Glutamatergic neuron (in vitro differentiated cells): ENCODE data around the gene TMIGD1. TPM values are rescaled to one million over a fixed set of nuclear protein-coding genes. Genes with fewer than 3 reads are reported as not detected.

Experiments
- DNase-seq: peaks from one replicate; pipeline ENCODE4 v3.0.0; 2022
- H3K27ac Mint-ChIP-seq: one replicate; pipeline ENCODE4 v1.8.0; 2020; ENCODE audit warnings: mild to moderate bottlenecking, mixed read lengths, inconsistent platforms; ENCODE audit not compliant: unreplicated experiment
- H3K27me3 Mint-ChIP-seq: one replicate; pipeline ENCODE4 v1.8.0; 2020; ENCODE audit warnings: mild to moderate bottlenecking, moderate library complexity, mixed read lengths, inconsistent platforms; ENCODE audit not compliant: unreplicated experiment
- H3K36me3 Mint-ChIP-seq: one replicate; pipeline ENCODE4 v1.8.0; 2020; ENCODE audit warnings: mild to moderate bottlenecking, mixed read lengths, inconsistent platforms; ENCODE audit not compliant: unreplicated experiment
- H3K4me1 Mint-ChIP-seq: one replicate; pipeline ENCODE4 v1.8.0; 2020; ENCODE audit warnings: mild to moderate bottlenecking, low read depth, mixed read lengths, inconsistent platforms; ENCODE audit not compliant: unreplicated experiment
- H3K4me3 Mint-ChIP-seq: one replicate; pipeline ENCODE4 v1.8.0; 2020; ENCODE audit warnings: mild to moderate bottlenecking, mixed read lengths, inconsistent platforms; ENCODE audit not compliant: unreplicated experiment
- H3K9me3 Mint-ChIP-seq: one replicate; pipeline ENCODE4 v1.8.0; 2020; ENCODE audit warnings: mild to moderate bottlenecking, moderate library complexity, mixed read lengths, inconsistent platforms; ENCODE audit not compliant: unreplicated experiment
- CTCF ChIP-seq: fragments of 200-600 bp; sonication (generic); IDR thresholded peaks from one replicate; pipeline ENCODE4 v1.5.0; 2021; ENCODE audit not compliant: partially characterized antibody, unreplicated experiment
- total RNA-seq: library from RNA; stranded (reverse); fragmentation: NEBNext Ultra II Directional; extraction: Animal tissue kit (Norgen Biotek cat#: 25700); gene quantifications from one replicate; pipeline ENCODE4 v1.2.1, GENCODE V29; 2021; ENCODE audit not compliant: unreplicated experiment

The TMIGD1 gene
- total RNA-seq, 1 donor from 2014 or later = not detected

- Mint-ChIP-seq H3K9me3 (no peaks in the 10 kb centered on the region), H3K36me3 (no peaks in the 10 kb centered on the region), H3K27ac (no peak overlapping the region), H3K27me3 (no peaks in the 10 kb centered on the region), H3K4me3 (no peak overlapping the region), H3K4me1 (no peaks in the 10 kb centered on the region)
- no peak for TF ChIP-seq CTCF
- DNase-seq = no peak
Observed at GRCh38 chr17:30321314-30321713, 12.5 kb downstream of the TMIGD1 start.

- TF ChIP-seq CTCF = no peak
- Mint-ChIP-seq H3K9me3 (no peaks in the 10 kb centered on the region), H3K36me3 (no peaks in the 10 kb centered on the region), H3K27ac (no peak overlapping the region), H3K4me3 (no peak overlapping the region), H3K27me3 (no peaks in the 10 kb centered on the region), H3K4me1 (no peaks in the 10 kb centered on the region)
- DNase-seq = no peak
Observed at GRCh38 chr17:30318155-30318554, 15.7 kb downstream of the TMIGD1 start.

- Mint-ChIP-seq H3K27ac (no peak overlapping the region), H3K9me3 (no peaks in the 10 kb centered on the region), H3K36me3 (no peaks in the 10 kb centered on the region), H3K27me3 (no peaks in the 10 kb centered on the region), H3K4me3 (no peak overlapping the region), H3K4me1 (no peaks in the 10 kb centered on the region)
- no peak for DNase-seq
- no peak for TF ChIP-seq CTCF
Observed at GRCh38 chr17:30316736-30317135, 17.1 kb downstream of the TMIGD1 start.

GRCh38 chr17:30315106-30315505, 18.8 kb downstream of the TMIGD1 start:
- Mint-ChIP-seq H3K9me3 (no peaks in the 10 kb centered on the region), H3K27me3 (no peaks in the 10 kb centered on the region), H3K4me3 (no peak overlapping the region), H3K4me1 (no peaks in the 10 kb centered on the region), H3K27ac (no peak overlapping the region), H3K36me3 (no peaks in the 10 kb centered on the region)
- TF ChIP-seq CTCF = no peak
- no peak for DNase-seq

GRCh38 chr17:30314474-30314873, 19.4 kb downstream of the TMIGD1 start:
- H3K4me3 Mint-ChIP-seq = no peak overlapping the region
- H3K27me3 Mint-ChIP-seq = no peaks in the 10 kb centered on the region
- H3K4me1 Mint-ChIP-seq = no peaks in the 10 kb centered on the region
- no peaks in the 10 kb centered on the region for H3K9me3 Mint-ChIP-seq
- H3K36me3 Mint-ChIP-seq = no peaks in the 10 kb centered on the region
- TF ChIP-seq CTCF = no peak
- DNase-seq = no peak
- no peak overlapping the region for H3K27ac Mint-ChIP-seq
